Naive B cell (primary cell): Measurements from ENCODE around the gene CPT1A. TPM values are rescaled to one million over a fixed set of nuclear protein-coding genes. Genes with fewer than 3 reads are reported as not detected.

Experiments
- ATAC-seq, 2 donors: fragments of 150-1000 bp; cut with Tn5 transposase; 2 replicates each; pipeline ENCODE4 v1.10.0; 2021; ENCODE audit warnings: low read depth in 2 of 2, mild to moderate bottlenecking in 2 of 2, moderate library complexity in 2 of 2
- DNase-seq: peaks from one replicate; pipeline ENCODE4 v3.0.0; 2022
- H3K27ac Mint-ChIP-seq, 6 donors: one replicate each; pipeline ENCODE4 v1.8.0; 2020 to 2022; ENCODE audit warnings: mild to moderate bottlenecking in 6 of 6, mixed read lengths in 6 of 6, moderate library complexity in 5 of 6, inconsistent platforms in 2 of 6
- H3K27me3 Mint-ChIP-seq, 3 donors: one replicate each; pipeline ENCODE4 v1.8.0; 2021 to 2022; ENCODE audit warnings: mixed read lengths in 3 of 3, mild to moderate bottlenecking in 1 of 3
- H3K36me3 Mint-ChIP-seq, 2 donors: one replicate each; pipeline ENCODE4 v1.8.0; 2020 to 2022; ENCODE audit warnings: mixed read lengths in 2 of 2, inconsistent platforms in 1 of 2, mild to moderate bottlenecking in 1 of 2
- H3K4me1 Mint-ChIP-seq, 3 donors: one replicate each; pipeline ENCODE4 v1.8.0; 2020 to 2022; ENCODE audit warnings: mixed read lengths in 3 of 3, inconsistent platforms in 1 of 3, mild to moderate bottlenecking in 1 of 3, moderate library complexity in 1 of 3
- H3K4me3 Mint-ChIP-seq, 8 donors: one replicate each; pipeline ENCODE4 v1.8.0; 2020 to 2022; ENCODE audit warnings: mild to moderate bottlenecking in 8 of 8, mixed read lengths in 8 of 8, moderate library complexity in 8 of 8, inconsistent platforms in 2 of 8
- H3K9me3 Mint-ChIP-seq, 7 donors: one replicate each; pipeline ENCODE4 v1.8.0; 2020 to 2022; ENCODE audit warnings: mixed read lengths in 7 of 7, mild to moderate bottlenecking in 5 of 7, inconsistent platforms in 2 of 7, moderate library complexity in 1 of 7
- polyA plus RNA-seq, 6 donors: library from polyadenylated mRNA; unstranded; fragments of 300-500 nt; fragmentation: Illumina TruSeq; gene quantifications; one replicate each; pipeline ENCODE4 v1.2.3, GENCODE V29; 2021; ENCODE audit warnings: low read depth in 6 of 6

The CPT1A gene
- polyA plus RNA-seq, 6 donors from 2014 or later, result 0.73 to 13.9 (median 3.2) TPM

- H3K27me3 Mint-ChIP-seq, result no peaks in the 10 kb centered on the region
- no peak for DNase-seq
- H3K4me1 Mint-ChIP-seq, result peaks cover 0 to 15% (median 0%) of the 10 kb centered on the region in 3 donors
- ATAC-seq, result peak; percentile 34 to 43
- no peak overlapping the region for H3K4me3 Mint-ChIP-seq
- H3K36me3 Mint-ChIP-seq, result peaks cover 4 to 15% of the 10 kb centered on the region in 2 donors
- H3K27ac Mint-ChIP-seq, result peak overlapping the region in 1 of 6 donors; percentile 90
- no peaks in the 10 kb centered on the region for H3K9me3 Mint-ChIP-seq
These were observed 77.6 kb downstream of the CPT1A start for GRCh38 chr11:68763926-68764657.

DNA sequence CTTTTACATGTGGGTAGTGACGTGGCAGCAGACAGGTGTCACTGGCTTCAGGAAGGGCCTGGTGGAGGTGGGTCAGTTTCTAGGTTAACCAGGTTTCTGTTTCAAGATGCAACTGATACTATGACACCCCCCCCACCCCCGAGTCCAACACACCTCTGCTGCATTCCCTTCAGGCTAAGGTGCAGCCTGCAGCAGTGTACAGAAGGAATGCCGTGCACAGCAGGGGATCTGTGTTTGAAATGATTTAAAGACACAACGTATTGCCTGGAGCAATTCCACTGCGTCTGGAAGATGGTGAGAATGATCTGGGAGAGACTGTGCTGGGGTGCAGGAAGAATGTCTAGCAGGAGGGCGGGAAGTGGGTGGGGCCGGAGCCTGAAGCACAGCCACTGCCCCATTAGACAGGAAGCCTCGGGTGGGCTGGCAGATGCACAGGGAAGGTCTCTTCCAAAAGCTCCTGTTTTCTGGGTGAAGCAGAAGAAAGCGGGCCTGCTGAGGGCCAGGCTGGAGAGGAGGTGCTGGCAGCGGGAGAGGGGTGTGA, 78.5 kb downstream of the CPT1A start:
- H3K4me1 Mint-ChIP-seq, result peaks cover 0 to 15% (median 0%) of the 10 kb centered on the region in 3 donors
- H3K27ac Mint-ChIP-seq, result peak overlapping the region in 2 of 6 donors; percentile 43 to 87
- H3K36me3 Mint-ChIP-seq, result peaks cover 4 to 15% of the 10 kb centered on the region in 2 donors
- H3K4me3 Mint-ChIP-seq, result no peak overlapping the region
- no peak for ATAC-seq
- no peak for DNase-seq
- no peaks in the 10 kb centered on the region for H3K9me3 Mint-ChIP-seq
- H3K27me3 Mint-ChIP-seq, result no peaks in the 10 kb centered on the region

- H3K9me3 Mint-ChIP-seq, result no peaks in the 10 kb centered on the region
- H3K4me3 Mint-ChIP-seq, result no peak overlapping the region
- peaks cover 0 to 15% (median 0%) of the 10 kb centered on the region in 3 donors for H3K4me1 Mint-ChIP-seq
- H3K27ac Mint-ChIP-seq, result no peak overlapping the region
- ATAC-seq (no peak), DNase-seq (no peak)
- no peaks in the 10 kb centered on the region for H3K27me3 Mint-ChIP-seq
- H3K36me3 Mint-ChIP-seq, result peaks cover 8 to 15% of the 10 kb centered on the region in 2 donors
These were observed 79.2 kb downstream of the CPT1A start for GRCh38 chr11:68762481-68762880.

DNA sequence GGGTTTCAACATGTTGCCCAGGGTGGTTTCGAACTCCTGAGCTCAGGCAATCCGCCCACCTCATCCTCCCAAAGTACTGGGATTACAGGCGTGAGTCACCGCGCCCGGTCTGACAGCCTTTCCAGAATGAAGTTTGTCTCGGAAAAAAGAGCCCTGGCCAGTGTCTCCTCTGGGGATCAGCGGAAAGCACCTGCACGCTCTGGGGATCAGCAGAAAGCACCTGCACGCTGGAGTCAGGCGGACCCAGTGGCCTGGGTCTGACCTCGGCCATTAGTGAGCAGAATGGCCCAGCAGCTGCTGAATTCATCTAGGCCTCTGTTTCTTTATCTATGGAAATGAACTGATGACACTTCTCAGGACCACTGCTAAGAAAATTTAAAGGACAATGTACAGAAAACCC, 79.9 kb downstream of the CPT1A start:
- no peak overlapping the region for H3K27ac Mint-ChIP-seq
- DNase-seq (no peak), ATAC-seq (no peak)
- peak overlapping the region in 1 of 8 donors; percentile 44 for H3K4me3 Mint-ChIP-seq
- H3K27me3 Mint-ChIP-seq, result no peaks in the 10 kb centered on the region
- peaks cover 15% of the 10 kb centered on the region in 2 donors for H3K36me3 Mint-ChIP-seq
- H3K9me3 Mint-ChIP-seq, result no peaks in the 10 kb centered on the region
- H3K4me1 Mint-ChIP-seq, result peaks cover 0 to 15% (median 0%) of the 10 kb centered on the region in 3 donors

- no peak for ATAC-seq
- Mint-ChIP-seq H3K27ac (no peak overlapping the region), H3K9me3 (no peaks in the 10 kb centered on the region), H3K4me3 (no peak overlapping the region), H3K27me3 (no peaks in the 10 kb centered on the region), H3K4me1 (peaks cover 0 to 15% (median 0%) of the 10 kb centered on the region in 3 donors), H3K36me3 (peaks cover 15 to 19% of the 10 kb centered on the region in 2 donors)
- no peak for DNase-seq
These were observed 81.7 kb downstream of the CPT1A start for GRCh38 chr11:68759991-68760390.

- DNase-seq (no peak), ATAC-seq (no peak)
- peaks cover 0 to 2% (median 0%) of the 10 kb centered on the region in 7 donors for H3K9me3 Mint-ChIP-seq
- H3K27me3 Mint-ChIP-seq, result no peaks in the 10 kb centered on the region
- H3K27ac Mint-ChIP-seq, result no peak overlapping the region
- peaks cover 0 to 7% (median 6%) of the 10 kb centered on the region in 3 donors for H3K4me1 Mint-ChIP-seq
- peaks cover 14 to 19% of the 10 kb centered on the region in 2 donors for H3K36me3 Mint-ChIP-seq
- no peak overlapping the region for H3K4me3 Mint-ChIP-seq
These were observed 84.0 kb downstream of the CPT1A start for GRCh38 chr11:68757711-68758110.

DNA sequence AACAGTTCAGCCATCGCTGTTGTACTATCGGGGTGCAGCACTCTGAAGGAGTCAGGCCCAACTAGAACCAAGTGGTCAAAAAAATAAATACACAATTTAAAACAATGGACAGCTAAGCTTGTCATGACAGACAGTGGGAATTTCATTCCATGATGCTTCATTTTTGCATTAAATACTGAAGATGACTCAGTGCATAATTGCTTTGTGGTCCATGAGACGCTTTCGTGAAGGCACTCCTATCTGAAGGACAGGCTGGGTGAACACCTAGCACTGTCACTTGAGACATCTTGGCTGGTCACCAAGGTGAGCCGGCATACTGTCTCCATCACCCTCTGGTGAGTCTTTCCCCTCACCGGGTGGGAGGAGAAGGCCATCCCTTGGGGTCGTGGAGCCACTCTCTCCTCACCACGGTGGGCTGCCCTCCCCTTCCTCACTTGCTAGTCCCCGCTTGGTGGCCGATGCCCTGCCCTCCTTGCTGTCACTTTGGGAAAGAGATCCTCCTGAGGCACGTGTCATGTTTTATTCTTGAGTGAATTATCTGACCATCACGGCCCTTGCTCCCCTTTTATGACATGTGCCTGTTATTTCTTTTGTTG, 85.4 kb downstream of the CPT1A start:
- Mint-ChIP-seq H3K27ac (no peak overlapping the region), H3K27me3 (no peaks in the 10 kb centered on the region), H3K9me3 (peaks cover 0 to 2% (median 0%) of the 10 kb centered on the region in 7 donors), H3K4me3 (no peak overlapping the region), H3K4me1 (peaks cover 0 to 8% (median 6%) of the 10 kb centered on the region in 3 donors), H3K36me3 (peaks cover 3 to 17% of the 10 kb centered on the region in 2 donors)
- DNase-seq (no peak), ATAC-seq (no peak)

GRCh38 chr11:68753300-68753699, 88.4 kb downstream of the CPT1A start:
- DNase-seq (no peak), ATAC-seq (no peak)
- Mint-ChIP-seq H3K4me3 (peak overlapping the region in 3 of 8 donors; percentile 34 to 63 (median 42)), H3K27ac (no peak overlapping the region), H3K27me3 (no peaks in the 10 kb centered on the region), H3K36me3 (peaks cover 0 to 15% of the 10 kb centered on the region in 2 donors), H3K9me3 (peaks cover 0 to 2% (median 0%) of the 10 kb centered on the region in 7 donors), H3K4me1 (peaks cover 8 to 16% (median 14%) of the 10 kb centered on the region in 3 donors)

DNA sequence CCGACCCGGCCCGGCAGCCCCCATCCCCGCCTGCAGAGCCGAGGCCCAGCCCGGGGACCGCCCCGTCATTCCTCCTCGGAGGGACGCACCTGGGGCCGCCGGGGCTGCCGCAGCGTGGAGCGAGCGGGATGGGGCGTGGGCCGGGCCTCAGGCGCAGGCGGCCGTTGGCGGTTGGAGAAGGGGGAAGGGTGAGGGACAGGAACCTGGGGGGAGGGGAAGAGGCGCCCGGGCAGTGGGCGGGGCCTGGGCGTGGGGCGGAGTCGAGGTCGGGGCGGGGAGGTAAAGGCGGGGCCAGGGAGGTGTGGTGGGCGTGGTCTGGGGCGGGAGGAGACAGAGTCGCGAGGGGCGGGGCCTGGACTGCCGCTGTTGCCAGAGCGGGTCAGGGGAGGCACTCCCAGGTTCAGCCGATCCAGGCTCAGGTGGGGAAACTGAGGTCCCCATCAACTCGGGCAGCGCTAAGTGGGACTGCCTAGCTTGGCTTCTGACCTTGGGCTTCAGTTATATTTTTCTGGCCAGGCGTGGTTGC, 90.3 kb downstream of the CPT1A start, which contains the start of gene TESMIN:
TSS of gene TESMIN (minus strand) at position 190 of the 526 bp plus-strand sequence. CDS start 860 bp downstream, outside the sequence.
- Mint-ChIP-seq H3K27me3 (no peaks in the 10 kb centered on the region), H3K4me3 (peak within 1 kb of the TSS; percentile 70 to 90 (median 81)), H3K36me3 (peaks cover 0 to under 1% of the 10 kb centered on the region in 2 donors), H3K4me1 (peaks cover 8 to 16% (median 14%) of the 10 kb centered on the region in 3 donors), H3K9me3 (peaks cover 0 to 2% (median 0%) of the 10 kb centered on the region in 7 donors), H3K27ac (peak within 1 kb of the TSS in 1 of 6 donors; percentile 42)
- peak; percentile 86 to 88 for ATAC-seq
- DNase-seq, result peak; percentile 79

GRCh38 chr11:68751004-68751325, 90.8 kb downstream of the CPT1A start:
- Mint-ChIP-seq H3K4me3 (peak overlapping the region in 1 of 8 donors; percentile 79), H3K36me3 (peaks cover 0 to 5% of the 10 kb centered on the region in 2 donors)

GRCh38 chr11:68750195-68751003, 91.3 kb downstream of the CPT1A start:
- Mint-ChIP-seq H3K27ac (peak overlapping the region in 1 of 6 donors; percentile 88), H3K4me3 (peak overlapping the region; percentile 55 to 86 (median 66)), H3K36me3 (peaks cover 0 to 6% of the 10 kb centered on the region in 2 donors), H3K9me3 (peaks cover 0 to 2% (median 0%) of the 10 kb centered on the region in 7 donors), H3K27me3 (no peaks in the 10 kb centered on the region), H3K4me1 (peaks cover 8 to 16% (median 14%) of the 10 kb centered on the region in 3 donors)
- DNase-seq, result peak; percentile 21
- peak in 1 of 2 donors; percentile 20 for ATAC-seq

More at GRCh38 chr11:68751004-68751325, 90.8 kb downstream of the CPT1A start:
- no peak overlapping the region for H3K27ac Mint-ChIP-seq
- H3K9me3 Mint-ChIP-seq, result peaks cover 0 to 2% (median 0%) of the 10 kb centered on the region in 7 donors
- H3K4me1 Mint-ChIP-seq, result peaks cover 8 to 16% (median 14%) of the 10 kb centered on the region in 3 donors
- ATAC-seq, result no peak
- H3K27me3 Mint-ChIP-seq, result no peaks in the 10 kb centered on the region
- DNase-seq, result no peak

DNA sequence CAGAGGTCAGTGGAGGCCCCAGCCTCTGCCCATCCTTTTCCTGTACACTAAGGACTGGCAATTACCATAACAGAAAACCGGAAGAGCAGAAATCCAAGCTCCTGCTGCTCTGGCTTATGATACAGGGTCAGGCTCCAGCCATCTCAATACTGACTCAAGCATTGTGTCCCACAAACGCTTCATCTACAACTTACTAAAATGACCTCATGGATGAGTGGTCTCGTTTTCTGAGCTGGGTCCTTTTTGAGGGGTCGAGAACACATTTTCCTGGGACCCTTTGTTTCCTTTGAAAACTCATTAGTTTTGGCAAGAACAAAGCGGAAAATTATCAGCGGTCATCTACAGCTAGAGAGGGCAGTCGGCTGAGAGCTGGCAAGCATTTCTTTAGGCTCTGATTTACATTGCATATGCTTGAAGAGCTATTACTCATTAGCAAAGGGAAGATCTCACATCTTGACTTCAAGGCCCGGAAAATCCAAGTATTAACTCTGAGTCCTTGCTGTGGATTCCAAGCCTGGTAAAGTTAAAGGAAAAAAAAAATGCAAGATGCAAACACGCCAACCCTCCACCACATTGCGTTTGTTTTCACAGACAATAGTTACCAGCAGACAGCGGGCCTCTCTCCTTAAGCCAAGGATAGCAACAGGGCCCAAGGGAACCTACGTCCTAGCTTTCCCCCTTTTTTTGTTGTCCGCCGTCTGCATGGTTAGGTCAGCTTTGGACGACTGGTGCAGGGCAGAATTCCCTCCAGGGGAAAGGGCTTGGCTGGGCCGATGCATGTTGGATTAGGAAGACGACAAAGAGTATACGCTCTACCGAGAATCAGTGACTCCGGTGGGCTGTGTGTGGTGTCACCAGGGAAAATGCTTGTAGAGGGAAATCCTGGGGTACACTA, 92.2 kb downstream of the CPT1A start:
- Mint-ChIP-seq H3K4me1 (peaks cover 8 to 16% (median 14%) of the 10 kb centered on the region in 3 donors), H3K27ac (peak overlapping the region in 2 of 6 donors; percentile 66 to 88), H3K4me3 (peak overlapping the region; percentile 58 to 86 (median 73)), H3K9me3 (peaks cover 0 to 2% (median 0%) of the 10 kb centered on the region in 7 donors), H3K36me3 (peaks cover 0 to 6% of the 10 kb centered on the region in 2 donors), H3K27me3 (no peaks in the 10 kb centered on the region)
- no peak for DNase-seq
- no peak for ATAC-seq
